OCI-LY3 (cell line): ENCODE data around the gene GLIS1.

Source experiments
- CTCF ChIP-seq: fragments of 200-600, 300-600 bp; sonication (generic); IDR thresholded peaks from 2 replicates; pipeline ENCODE4 v1.5.1; 2014; ENCODE audit warnings: antibody characterized with exemption, low read length, low read depth
- EZH2phosphoT487 ChIP-seq: fragments of 200-600 bp; shearing (Covaris generic); IDR thresholded peaks from 2 replicates; pipeline ENCODE4 v1.6.1; 2018; ENCODE audit warnings: antibody characterized with exemption, mixed run types, low read depth

GRCh38 chr1:53710584-53710983 lies 28.4 kb downstream of the GLIS1 start:
- TF ChIP-seq CTCF (no peak), EZH2phosphoT487 (no peak)
